SK-N-SH treated with all-trans-retinoic acid at 6 μM for 48 hours (cell line): Measurements from ENCODE around the gene DMD.

Source experiments
- ATAC-seq: fragments of 200-7000 bp; cut with Tn5 transposase; 3 replicates; pipeline ENCODE4 v1.9.1; 2020; ENCODE audit warnings: mild to moderate bottlenecking, moderate library complexity
- ARNTL ChIP-seq: fragments of 450-650 bp; formaldehyde crosslinking; IDR thresholded peaks from 2 replicates; pipeline ENCODE4 v1.5.0; 2020; ENCODE audit warnings: low read depth, mild to moderate bottlenecking, moderate library complexity, borderline replicate concordance
- BACH2 ChIP-seq: fragments of 250-450 bp; sonication (Bioruptor Pico); IDR thresholded peaks from 2 replicates; pipeline ENCODE4 v1.9.0; 2021; ENCODE audit warnings: mild to moderate bottlenecking, borderline replicate concordance
- CREB5 ChIP-seq: fragments of 250-450 bp; sonication (Bioruptor Pico); IDR thresholded peaks from 2 replicates; pipeline ENCODE4 v1.5.1; 2020; ENCODE audit warnings: low read depth, mild to moderate bottlenecking, moderate library complexity
- CSDC2 ChIP-seq: fragments of 250-450 bp; sonication (Bioruptor Pico); IDR thresholded peaks from 2 replicates; pipeline ENCODE4 v1.5.0; 2020; ENCODE audit warnings: mild to moderate bottlenecking, moderate library complexity
- ESRRG ChIP-seq: fragments of 250-450 bp; sonication (Bioruptor Pico); IDR thresholded peaks from 2 replicates; pipeline ENCODE4 v1.6.1; 2021; ENCODE audit warnings: mild to moderate bottlenecking
- GLIS3 ChIP-seq: fragments of 250-450 bp; sonication (Bioruptor Pico); IDR thresholded peaks from 2 replicates; pipeline ENCODE4 v1.5.0; 2020; ENCODE audit warnings: mild to moderate bottlenecking, moderate library complexity
- ISL1 ChIP-seq: fragments of 250-450 bp; sonication (Bioruptor Pico); IDR thresholded peaks from 2 replicates; pipeline ENCODE4 v2.1.2; 2022; ENCODE audit warnings: mild to moderate bottlenecking, moderate library complexity
- OSR1 ChIP-seq: fragments of 250-450 bp; sonication (Bioruptor Pico); IDR thresholded peaks from 2 replicates; pipeline ENCODE4 v1.8.0; 2022; ENCODE audit warnings: moderate library complexity, mild to moderate bottlenecking, inconsistent platforms
- PATZ1 ChIP-seq: fragments of 250-450 bp; sonication (Bioruptor Pico); IDR thresholded peaks from 2 replicates; pipeline ENCODE4 v1.8.0; 2020; ENCODE audit warnings: mild to moderate bottlenecking, moderate library complexity, borderline replicate concordance
- POU6F1 ChIP-seq: fragments of 250-450 bp; sonication (Bioruptor Pico); IDR thresholded peaks from 2 replicates; pipeline ENCODE4 v1.8.0; 2021; ENCODE audit warnings: low read depth, mild to moderate bottlenecking, moderate library complexity, borderline replicate concordance
- PPARA ChIP-seq: fragments of 250-450 bp; sonication (Bioruptor Pico); IDR thresholded peaks from 2 replicates; pipeline ENCODE4 v1.5.0; 2020; ENCODE audit warnings: mild to moderate bottlenecking, borderline replicate concordance
- SNAI2 ChIP-seq: fragments of 250-450 bp; sonication (Bioruptor Pico); IDR thresholded peaks from 2 replicates; pipeline ENCODE4 v1.5.0; 2020; ENCODE audit warnings: mild to moderate bottlenecking, moderate library complexity
- TCF4 ChIP-seq: fragments of 250-450 bp; sonication (Bioruptor Pico); IDR thresholded peaks from 2 replicates; pipeline ENCODE4 v1.8.0; 2021; ENCODE audit warnings: mild to moderate bottlenecking, moderate library complexity, borderline replicate concordance
- TOX ChIP-seq: fragments of 250-450 bp; sonication (Bioruptor Pico); IDR thresholded peaks from 2 replicates; pipeline ENCODE4 v1.8.0; 2021; ENCODE audit warnings: mild to moderate bottlenecking, moderate library complexity, borderline replicate concordance
- ZC3H10 ChIP-seq: fragments of 250-450 bp; sonication (Bioruptor Pico); IDR thresholded peaks from 2 replicates; pipeline ENCODE4 v1.5.1; 2021; ENCODE audit warnings: mild to moderate bottlenecking, moderate library complexity
- ZFP3 ChIP-seq: fragments of 250-450 bp; sonication (Bioruptor Pico); IDR thresholded peaks from 2 replicates; pipeline ENCODE4 v1.5.0; 2020; ENCODE audit warnings: mild to moderate bottlenecking, moderate library complexity
- ZNF565 ChIP-seq: fragments of 450-650 bp; formaldehyde crosslinking; conservative IDR thresholded peaks from 2 replicates; pipeline ENCODE4 v1.5.0; 2020; ENCODE audit warnings: low read depth, mild to moderate bottlenecking, moderate library complexity
- ZNF70 ChIP-seq: fragments of 450-650 bp; formaldehyde crosslinking; IDR thresholded peaks from 2 replicates; pipeline ENCODE4 v1.5.0; 2020; ENCODE audit warnings: mild to moderate bottlenecking, moderate library complexity
- TF ChIP-seq, protein P1 (sequence below): fragments of 250-450 bp; sonication (Bioruptor Pico); IDR thresholded peaks from 2 replicates; pipeline ENCODE4 v1.5.0; 2020; ENCODE audit warnings: mild to moderate bottlenecking, moderate library complexity

DMD gene

GRCh38 chrX:31213941-31214340 is 1997.4 kb downstream of the DMD start:
- TF ChIP-seq ZNF70 (CRISPR knock-in tag) (no peak), CSDC2 (no peak), BACH2 (CRISPR knock-in tag) (no peak), GLIS3 (CRISPR knock-in tag) (no peak), SNAI2 (CRISPR knock-in tag) (no peak), POU6F1 (no peak), ESRRG (CRISPR knock-in tag) (no peak), ARNTL (CRISPR knock-in tag) (no peak), TCF4 (no peak), CREB5 (no peak), ZNF565 (no peak), PATZ1 (no peak), TOX (no peak), OSR1 (CRISPR knock-in tag) (no peak)
- TF ChIP-seq, protein P1, sequence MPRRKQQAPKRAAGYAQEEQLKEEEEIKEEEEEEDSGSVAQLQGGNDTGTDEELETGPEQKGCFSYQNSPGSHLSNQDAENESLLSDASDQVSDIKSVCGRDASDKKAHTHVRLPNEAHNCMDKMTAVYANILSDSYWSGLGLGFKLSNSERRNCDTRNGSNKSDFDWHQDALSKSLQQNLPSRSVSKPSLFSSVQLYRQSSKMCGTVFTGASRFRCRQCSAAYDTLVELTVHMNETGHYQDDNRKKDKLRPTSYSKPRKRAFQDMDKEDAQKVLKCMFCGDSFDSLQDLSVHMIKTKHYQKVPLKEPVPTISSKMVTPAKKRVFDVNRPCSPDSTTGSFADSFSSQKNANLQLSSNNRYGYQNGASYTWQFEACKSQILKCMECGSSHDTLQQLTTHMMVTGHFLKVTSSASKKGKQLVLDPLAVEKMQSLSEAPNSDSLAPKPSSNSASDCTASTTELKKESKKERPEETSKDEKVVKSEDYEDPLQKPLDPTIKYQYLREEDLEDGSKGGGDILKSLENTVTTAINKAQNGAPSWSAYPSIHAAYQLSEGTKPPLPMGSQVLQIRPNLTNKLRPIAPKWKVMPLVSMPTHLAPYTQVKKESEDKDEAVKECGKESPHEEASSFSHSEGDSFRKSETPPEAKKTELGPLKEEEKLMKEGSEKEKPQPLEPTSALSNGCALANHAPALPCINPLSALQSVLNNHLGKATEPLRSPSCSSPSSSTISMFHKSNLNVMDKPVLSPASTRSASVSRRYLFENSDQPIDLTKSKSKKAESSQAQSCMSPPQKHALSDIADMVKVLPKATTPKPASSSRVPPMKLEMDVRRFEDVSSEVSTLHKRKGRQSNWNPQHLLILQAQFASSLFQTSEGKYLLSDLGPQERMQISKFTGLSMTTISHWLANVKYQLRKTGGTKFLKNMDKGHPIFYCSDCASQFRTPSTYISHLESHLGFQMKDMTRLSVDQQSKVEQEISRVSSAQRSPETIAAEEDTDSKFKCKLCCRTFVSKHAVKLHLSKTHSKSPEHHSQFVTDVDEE = no peak
- peak; percentile 52; the same call in 1 of the 3 replicates for ATAC-seq

- ATAC-seq = no peak
- TF ChIP-seq ZNF565 (no peak), ZC3H10 (no peak), ISL1 (CRISPR knock-in tag) (no peak)
Measured at GRCh38 chrX:31212856-31213748, 1998.2 kb downstream of the DMD start.

DNA sequence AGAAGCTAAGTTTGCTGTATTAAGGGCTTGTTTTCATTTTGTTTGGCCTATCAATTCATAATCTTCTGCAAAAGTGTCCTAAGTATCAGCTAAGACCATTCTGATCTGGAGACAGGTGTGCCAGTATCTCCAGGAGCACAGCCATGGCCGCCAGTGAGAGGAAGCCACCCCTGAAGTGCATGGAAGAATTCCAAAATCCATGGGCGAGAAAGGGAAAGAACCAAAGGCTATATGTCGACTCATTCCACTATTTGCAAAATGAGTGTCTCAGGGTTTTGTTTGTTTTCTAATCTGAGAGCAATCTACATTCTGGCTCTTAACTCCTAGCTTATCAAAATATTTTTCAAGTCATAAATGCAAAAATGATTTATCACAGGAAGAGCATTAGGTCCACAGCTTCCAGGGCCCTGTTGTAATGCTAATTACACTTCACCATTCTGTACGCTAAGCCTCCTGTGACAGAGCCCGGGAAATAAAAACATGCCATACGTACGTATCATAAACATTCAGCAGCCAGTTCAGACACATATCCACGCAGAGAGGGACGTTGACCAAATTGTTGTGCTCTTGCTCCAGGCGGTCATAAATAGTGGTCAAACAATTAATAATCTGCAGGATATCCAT is 2002.2 kb downstream of the DMD start:
- ATAC-seq = peak; percentile 41; the same call in 2 of the 3 replicates
- TF ChIP-seq ZNF70 (CRISPR knock-in tag) (0 out of 2 replicates have a peak, but pooled peaks have one; percentile 39), TOX (no peak), ISL1 (CRISPR knock-in tag) (no peak), POU6F1 (no peak)

- ATAC-seq = no peak
- TF ChIP-seq, protein P1 = no peak
- no peak for TF ChIP-seq TOX
- TF ChIP-seq PPARA = no peak
- no peak for TF ChIP-seq TCF4
- TF ChIP-seq BACH2 (CRISPR knock-in tag) = no peak
- no peak for TF ChIP-seq ISL1 (CRISPR knock-in tag)
- no peak for TF ChIP-seq POU6F1
- TF ChIP-seq ZFP3 (CRISPR knock-in tag) = no peak
Measured at GRCh38 chrX:31201503-31201902, 2009.8 kb downstream of the DMD start.
